Fibroblast of skin of right quadriceps (primary cell): ENCODE data around the gene CNPY1.
"Not testable (repeated sequence)": the region's sequence is repeated elsewhere in the genome, so short reads cannot be mapped to it uniquely, and the experiment has no call there.

Experiments
- DNase-seq: peaks from one replicate; pipeline ENCODE4 v3.0.0-alpha.2; 2013

CNPY1 gene

GRCh38 chr7:155546449-155546848 is at the start of gene CNPY1:
CNPY1 (minus strand) TSS chr7:155546559; CDS start chr7:155545929, 630 bp downstream.
- not testable (repeated sequence) for DNase-seq

GRCh38 chr7:155594961-155595366 is 48.6 kb upstream of the CNPY1 start:
- DNase-seq = no peak

- no peak for DNase-seq
Observed at GRCh38 chr7:155594163-155594732, 47.9 kb upstream of the CNPY1 start.

- no peak for DNase-seq
Observed at GRCh38 chr7:155593461-155594162, 47.3 kb upstream of the CNPY1 start.

- no peak for DNase-seq
Observed at GRCh38 chr7:155591055-155591775, 44.9 kb upstream of the CNPY1 start.

- DNase-seq = no peak
Observed at GRCh38 chr7:155590215-155591018, 44.1 kb upstream of the CNPY1 start.

GRCh38 chr7:155589001-155589980 is 42.9 kb upstream of the CNPY1 start:
- no peak for DNase-seq

- DNase-seq = no peak
Observed at GRCh38 chr7:155588468-155588998, 42.2 kb upstream of the CNPY1 start.

GRCh38 chr7:155587486-155587885 is 41.1 kb upstream of the CNPY1 start:
- DNase-seq = no peak

- no peak for DNase-seq
Observed at GRCh38 chr7:155586843-155587440, 40.6 kb upstream of the CNPY1 start.

- DNase-seq = no peak
Observed at GRCh38 chr7:155585951-155586350, 39.6 kb upstream of the CNPY1 start.

- no peak for DNase-seq
Observed at GRCh38 chr7:155585532-155585895, 39.2 kb upstream of the CNPY1 start.

- peak; percentile 15 for DNase-seq
Observed at GRCh38 chr7:155584763-155585531, 38.6 kb upstream of the CNPY1 start.

GRCh38 chr7:155584261-155584660 is 37.9 kb upstream of the CNPY1 start:
- no peak for DNase-seq

- DNase-seq = no peak
Observed at GRCh38 chr7:155583636-155584035, 37.3 kb upstream of the CNPY1 start.

GRCh38 chr7:155581954-155582353 is 35.6 kb upstream of the CNPY1 start:
- no peak for DNase-seq

- DNase-seq = no peak
Observed at GRCh38 chr7:155581107-155581830, 34.9 kb upstream of the CNPY1 start.

GRCh38 chr7:155580367-155580766 is 34.0 kb upstream of the CNPY1 start:
- no peak for DNase-seq

GRCh38 chr7:155579565-155579964 is 33.2 kb upstream of the CNPY1 start:
- DNase-seq = no peak

GRCh38 chr7:155578016-155578415 is 31.7 kb upstream of the CNPY1 start:
- DNase-seq = no peak
